ENCODE results near the gene DDI2. TPM values are rescaled to one million over a fixed set of nuclear protein-coding genes. Genes with fewer than 3 reads are reported as not detected.
"Not testable (repeated sequence)": the region's sequence is repeated elsewhere in the genome, so short reads cannot be mapped to it uniquely, and the experiment has no call there.

Gene DDI2
- total and polyA plus RNA-seq, 10 of the 15 experiments (the other 5 are each of a cell fraction or from before 2014, with no cell fraction given): 3.3 to 33.1 (median 11.6) TPM

DNA sequence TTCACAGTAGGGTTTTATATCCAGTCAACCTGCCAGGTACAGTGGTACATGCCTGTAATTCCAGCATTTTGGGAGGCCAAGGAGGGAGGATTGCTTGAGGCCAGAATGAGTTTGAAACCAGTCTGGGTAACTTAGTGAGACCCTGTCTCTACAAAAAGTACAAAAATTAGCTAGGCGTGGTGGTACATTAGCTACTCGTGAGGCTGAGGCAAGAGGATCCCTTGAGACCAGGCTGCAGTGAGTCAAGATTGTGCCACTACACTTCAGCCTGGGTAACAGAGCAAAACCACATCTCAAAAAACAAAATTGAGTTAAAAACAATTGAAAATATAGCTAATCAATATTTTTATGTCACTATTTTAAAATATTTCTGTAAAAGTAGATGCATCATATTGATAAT, 33.2 kb downstream of the DDI2 start:
- H3K79me2 ChIP-seq (ENCODE audit: control insufficient read depth, insufficient read depth, low read length): no peaks in the 10 kb centered on the region
- no peak overlapping the region for H3K4me2 ChIP-seq (ENCODE audit: control insufficient read depth, insufficient read depth)
- H3K9me3 ChIP-seq (replicated peaks; ENCODE audit: control insufficient read depth, insufficient read depth, low read length): no peaks in the 10 kb centered on the region
- intact Hi-C loops (cut with micrococcal nuclease; ENCODE audit: unreplicated experiment): no loop called here
- H3K4me1 ChIP-seq (ENCODE audit: control insufficient read depth, insufficient read depth, low read length): no peaks in the 10 kb centered on the region
- 45% methylated on average over 2 of the region's 2 CpGs for WGBS (ENCODE audit: insufficient coverage, insufficient replicate concordance, low lambda C conversion rate, missing lambda C conversion rate)
- no peak for FAIRE-seq
- H3K27me3 ChIP-seq (replicated peaks in 1 of 2; ENCODE audit: control insufficient read depth in 2 of 2, insufficient read depth in 2 of 2, low read length in 1 of 2): no peaks in the 10 kb centered on the region
- SMC1A ChIA-PET (ENCODE audit: uncharacterized antibody, unreplicated experiment): interaction anchor here (0.8 kb wide), 1 partner anchor 47 kb away, joined by 3 read pairs; no protein-coding TSS in a partner anchor
- BruUV-seq (replicated peaks): no TSS peak
- no peak for DNase-seq (ENCODE audit: low read depth, low spot score)
- RAD21 ChIA-PET (ENCODE audit: unreplicated experiment): no interaction called here
- CTCF ChIA-PET: no interaction called here
- in situ Hi-C loops (cut with MboI): no loop called here
- no peak overlapping the region for H3K27ac ChIP-seq (ENCODE audit: control insufficient read depth, insufficient read depth)
- no peak overlapping the region for H2AFZ ChIP-seq (ENCODE audit: control insufficient read depth, low read depth, low read length)
- no peaks in the 10 kb centered on the region; the same call in 1 of the 2 replicates for H4K20me1 ChIP-seq (ENCODE audit: control insufficient read depth, insufficient read depth)
- TF ChIP-seq SUZ12 (IDR thresholded peaks at IDR 0.05; ENCODE audit: unreplicated experiment) (no peak), SMAD5 (IDR thresholded peaks at IDR 0.05; ENCODE audit: low read depth) (no peak), ZNF274 (IDR thresholded peaks at IDR 0.05; ENCODE audit: insufficient read depth, insufficient read length) (no peak), SREBF1 (IDR thresholded peaks at IDR 0.05; ENCODE audit: low read length) (no peak), CBX3 (IDR thresholded peaks at IDR 0.05; ENCODE audit: borderline replicate concordance, low read depth) (no peak), NFYB (IDR thresholded peaks at IDR 0.05; ENCODE audit: insufficient read depth, low read depth, low read length) (no peak), ZNF384 (IDR thresholded peaks at IDR 0.05; ENCODE audit: borderline replicate concordance, low read depth, low read length) (no peak), EZH2 (IDR thresholded peaks at IDR 0.05; ENCODE audit: borderline replicate concordance, control insufficient read depth, low read depth, low read length) (no peak), POLR2AphosphoS2 (IDR thresholded peaks at IDR 0.05; ENCODE audit: low read depth, low read length) (no peak)
- TF ChIP-seq, protein P1, sequence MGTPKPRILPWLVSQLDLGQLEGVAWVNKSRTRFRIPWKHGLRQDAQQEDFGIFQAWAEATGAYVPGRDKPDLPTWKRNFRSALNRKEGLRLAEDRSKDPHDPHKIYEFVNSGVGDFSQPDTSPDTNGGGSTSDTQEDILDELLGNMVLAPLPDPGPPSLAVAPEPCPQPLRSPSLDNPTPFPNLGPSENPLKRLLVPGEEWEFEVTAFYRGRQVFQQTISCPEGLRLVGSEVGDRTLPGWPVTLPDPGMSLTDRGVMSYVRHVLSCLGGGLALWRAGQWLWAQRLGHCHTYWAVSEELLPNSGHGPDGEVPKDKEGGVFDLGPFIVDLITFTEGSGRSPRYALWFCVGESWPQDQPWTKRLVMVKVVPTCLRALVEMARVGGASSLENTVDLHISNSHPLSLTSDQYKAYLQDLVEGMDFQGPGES (IDR thresholded peaks at IDR 0.05): no peak
- TF ChIP-seq, protein P2, sequence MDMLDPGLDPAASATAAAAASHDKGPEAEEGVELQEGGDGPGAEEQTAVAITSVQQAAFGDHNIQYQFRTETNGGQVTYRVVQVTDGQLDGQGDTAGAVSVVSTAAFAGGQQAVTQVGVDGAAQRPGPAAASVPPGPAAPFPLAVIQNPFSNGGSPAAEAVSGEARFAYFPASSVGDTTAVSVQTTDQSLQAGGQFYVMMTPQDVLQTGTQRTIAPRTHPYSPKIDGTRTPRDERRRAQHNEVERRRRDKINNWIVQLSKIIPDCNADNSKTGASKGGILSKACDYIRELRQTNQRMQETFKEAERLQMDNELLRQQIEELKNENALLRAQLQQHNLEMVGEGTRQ (IDR thresholded peaks at IDR 0.05; ENCODE audit: borderline replicate concordance, low read depth, low read length): no peak
- no peak overlapping the region for H3K4me3 ChIP-seq
- POLR2A ChIA-PET: interaction anchor here (1.1 kb wide), 1 partner anchor 21 kb away, joined by 6 read pairs; no protein-coding TSS in a partner anchor
- H3K36me3 ChIP-seq (ENCODE audit: control insufficient read depth in 2 of 2, insufficient read depth in 2 of 2, low read length in 1 of 2): peaks cover 8 to 19% of the 10 kb centered on the region in 2 experiments
- ATAC-seq: no peak
- no peak overlapping the region for H3K9ac ChIP-seq (ENCODE audit: control insufficient read depth, insufficient read depth, low read length)

DNA sequence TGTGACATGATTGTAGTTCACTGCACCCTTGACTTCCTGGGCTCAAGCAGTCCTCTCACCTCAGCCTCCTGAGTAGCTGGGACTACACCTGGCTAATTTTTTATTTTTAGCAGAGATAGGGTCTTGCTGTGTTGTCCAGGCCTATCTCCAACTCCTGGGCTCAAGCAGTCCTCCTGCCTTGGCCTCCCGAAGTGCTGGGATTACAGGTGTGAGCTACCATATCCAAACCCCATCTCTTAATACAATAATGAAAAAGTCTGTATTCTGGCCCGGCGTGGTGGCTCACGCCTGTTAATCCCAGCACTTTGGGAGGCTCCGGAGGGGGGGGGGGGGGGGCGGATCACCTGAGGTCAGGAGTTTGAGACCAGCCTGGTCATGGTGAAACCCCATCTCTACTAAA, 34.9 kb downstream of the DDI2 start:
- FAIRE-seq; H3K4me2 ChIP-seq (ENCODE audit: control insufficient read depth, insufficient read depth); H3K79me2 ChIP-seq (ENCODE audit: control insufficient read depth, insufficient read depth, low read length); DNase-seq (ENCODE audit: low read depth, low spot score); BruUV-seq (replicated peaks); in situ Hi-C loops (cut with MboI); H3K9ac ChIP-seq (ENCODE audit: control insufficient read depth, insufficient read depth, low read length); H3K9me3 ChIP-seq (replicated peaks; ENCODE audit: control insufficient read depth, insufficient read depth, low read length); H3K4me1 ChIP-seq (ENCODE audit: control insufficient read depth, insufficient read depth, low read length); H2AFZ ChIP-seq (ENCODE audit: control insufficient read depth, low read depth, low read length); H3K4me3 ChIP-seq; H3K27ac ChIP-seq (ENCODE audit: control insufficient read depth, insufficient read depth); RAD21 ChIA-PET (ENCODE audit: unreplicated experiment); H4K20me1 ChIP-seq (ENCODE audit: control insufficient read depth, insufficient read depth); intact Hi-C loops (cut with micrococcal nuclease; ENCODE audit: unreplicated experiment); ATAC-seq; H3K27me3 ChIP-seq (replicated peaks in 1 of 2; ENCODE audit: control insufficient read depth in 2 of 2, insufficient read depth in 2 of 2, low read length in 1 of 2): not testable (repeated sequence)
- CTCF ChIA-PET: interaction anchor here (0.6 to 1.5 kb wide), 2 partner anchors 8 to 89 kb away, joined by 3 read pairs; no protein-coding TSS in a partner anchor
- POLR2A ChIA-PET: interaction anchor here (0.5 kb wide), 1 partner anchor 29 kb away, joined by 3 read pairs; no protein-coding TSS in a partner anchor
- H3K36me3 ChIP-seq (ENCODE audit: control insufficient read depth in 2 of 2, insufficient read depth in 2 of 2, low read length in 1 of 2): peaks cover 8 to 17% of the 10 kb centered on the region in 2 experiments
- SMC1A ChIA-PET (ENCODE audit: uncharacterized antibody, unreplicated experiment): interaction anchor here (2.3 kb wide), 1 partner anchor 12 kb away, joined by 13 read pairs; no protein-coding TSS in a partner anchor
- WGBS (ENCODE audit: insufficient coverage, insufficient replicate concordance, low lambda C conversion rate, missing lambda C conversion rate): 100% methylated on average over 4 of the region's 6 CpGs

All from GM12878 (cell line).